ENCODE results near the gene DGKI. TPM values are rescaled to one million over a fixed set of nuclear protein-coding genes. Genes with fewer than 3 reads are reported as not detected.

DGKI gene
- total and polyA plus RNA-seq, 2 donors, result 0.14 to 0.33 TPM

GRCh38 chr7:137591421-137591837 lies 255.3 kb downstream of the DGKI start:
- no peak overlapping the region for H3K4me3 ChIP-seq (ENCODE audit: low read length in 2 of 2)
- H3K9me3 ChIP-seq (ENCODE audit: control insufficient read depth in 2 of 2, insufficient read depth in 1 of 2, low read length in 1 of 2), result no peaks in the 10 kb centered on the region
- H3K27ac ChIP-seq (ENCODE audit: low read depth in 1 of 2, low read length in 1 of 2), result no peak overlapping the region
- no peak for DNase-seq (ENCODE audit: low read depth in 6 of 9, low spot score in 9 of 9)
- H3K27me3 ChIP-seq (ENCODE audit: control insufficient read depth in 2 of 2, insufficient read depth in 1 of 2, low read length in 1 of 2), result no peaks in the 10 kb centered on the region
- H3K36me3 ChIP-seq (ENCODE audit: control insufficient read depth in 2 of 2, insufficient read depth in 2 of 2, low read length in 1 of 2), result no peaks in the 10 kb centered on the region
- no peaks in the 10 kb centered on the region for H3K4me1 ChIP-seq (ENCODE audit: control insufficient read depth in 2 of 2, insufficient read depth in 2 of 2, low read length in 2 of 2)
- WGBS, result 93% methylated on average over 5 of the region's 5 CpGs

- 96% methylated on average over 15 of the region's 15 CpGs for WGBS
- Histone ChIP-seq H3K36me3 (ENCODE audit: control insufficient read depth in 2 of 2, insufficient read depth in 2 of 2, low read length in 1 of 2) (no peaks in the 10 kb centered on the region), H3K4me1 (ENCODE audit: control insufficient read depth in 2 of 2, insufficient read depth in 2 of 2, low read length in 2 of 2) (no peaks in the 10 kb centered on the region), H3K27ac (ENCODE audit: low read depth in 1 of 2, low read length in 1 of 2) (no peak overlapping the region), H3K27me3 (ENCODE audit: control insufficient read depth in 2 of 2, insufficient read depth in 1 of 2, low read length in 1 of 2) (no peaks in the 10 kb centered on the region), H3K4me3 (ENCODE audit: low read length in 2 of 2) (no peak overlapping the region), H3K9me3 (ENCODE audit: control insufficient read depth in 2 of 2, insufficient read depth in 1 of 2, low read length in 1 of 2) (no peaks in the 10 kb centered on the region)
- no peak for DNase-seq (ENCODE audit: low read depth in 6 of 9, low spot score in 9 of 9)
Observed at GRCh38 chr7:137590756-137591305, 255.9 kb downstream of the DGKI start.

- WGBS, result 88% methylated on average over 7 of the region's 7 CpGs
- H3K4me1 ChIP-seq (ENCODE audit: control insufficient read depth in 2 of 2, insufficient read depth in 2 of 2, low read length in 2 of 2), result no peaks in the 10 kb centered on the region
- H3K9me3 ChIP-seq (ENCODE audit: control insufficient read depth in 2 of 2, insufficient read depth in 1 of 2, low read length in 1 of 2), result no peaks in the 10 kb centered on the region
- no peak overlapping the region for H3K4me3 ChIP-seq (ENCODE audit: low read length in 2 of 2)
- no peaks in the 10 kb centered on the region for H3K36me3 ChIP-seq (ENCODE audit: control insufficient read depth in 2 of 2, insufficient read depth in 2 of 2, low read length in 1 of 2)
- no peak for DNase-seq (ENCODE audit: low read depth in 6 of 9, low spot score in 9 of 9)
- H3K27me3 ChIP-seq (ENCODE audit: control insufficient read depth in 2 of 2, insufficient read depth in 1 of 2, low read length in 1 of 2), result no peaks in the 10 kb centered on the region
- H3K27ac ChIP-seq (ENCODE audit: low read depth in 1 of 2, low read length in 1 of 2), result no peak overlapping the region
Observed at GRCh38 chr7:137590071-137590755, 256.6 kb downstream of the DGKI start.

GRCh38 chr7:137587326-137587725 lies 259.4 kb downstream of the DGKI start:
- Histone ChIP-seq H3K36me3 (ENCODE audit: control insufficient read depth in 2 of 2, insufficient read depth in 2 of 2, low read length in 1 of 2) (no peaks in the 10 kb centered on the region), H3K4me3 (ENCODE audit: low read length in 2 of 2) (no peak overlapping the region), H3K27me3 (ENCODE audit: control insufficient read depth in 2 of 2, insufficient read depth in 1 of 2, low read length in 1 of 2) (no peaks in the 10 kb centered on the region), H3K27ac (ENCODE audit: low read depth in 1 of 2, low read length in 1 of 2) (no peak overlapping the region), H3K4me1 (ENCODE audit: control insufficient read depth in 2 of 2, insufficient read depth in 2 of 2, low read length in 2 of 2) (no peaks in the 10 kb centered on the region), H3K9me3 (ENCODE audit: control insufficient read depth in 2 of 2, insufficient read depth in 1 of 2, low read length in 1 of 2) (no peaks in the 10 kb centered on the region)
- WGBS, result 93% methylated on average over 5 of the region's 5 CpGs
- no peak for DNase-seq (ENCODE audit: low read depth in 6 of 9, low spot score in 9 of 9)

- H3K36me3 ChIP-seq (ENCODE audit: control insufficient read depth in 2 of 2, insufficient read depth in 2 of 2, low read length in 1 of 2), result no peaks in the 10 kb centered on the region
- DNase-seq (ENCODE audit: low read depth in 6 of 9, low spot score in 9 of 9), result no peak
- no peak overlapping the region for H3K4me3 ChIP-seq (ENCODE audit: low read length in 2 of 2)
- no peak overlapping the region for H3K27ac ChIP-seq (ENCODE audit: low read depth in 1 of 2, low read length in 1 of 2)
- no peaks in the 10 kb centered on the region for H3K27me3 ChIP-seq (ENCODE audit: control insufficient read depth in 2 of 2, insufficient read depth in 1 of 2, low read length in 1 of 2)
- H3K9me3 ChIP-seq (ENCODE audit: control insufficient read depth in 2 of 2, insufficient read depth in 1 of 2, low read length in 1 of 2), result no peaks in the 10 kb centered on the region
- no peaks in the 10 kb centered on the region for H3K4me1 ChIP-seq (ENCODE audit: control insufficient read depth in 2 of 2, insufficient read depth in 2 of 2, low read length in 2 of 2)
- 90% methylated on average over 3 of the region's 3 CpGs for WGBS
Observed at GRCh38 chr7:137585591-137585990, 261.2 kb downstream of the DGKI start.

- Histone ChIP-seq H3K27ac (ENCODE audit: low read depth in 1 of 2, low read length in 1 of 2) (no peak overlapping the region), H3K36me3 (ENCODE audit: control insufficient read depth in 2 of 2, insufficient read depth in 2 of 2, low read length in 1 of 2) (no peaks in the 10 kb centered on the region), H3K9me3 (ENCODE audit: control insufficient read depth in 2 of 2, insufficient read depth in 1 of 2, low read length in 1 of 2) (no peaks in the 10 kb centered on the region), H3K4me1 (ENCODE audit: control insufficient read depth in 2 of 2, insufficient read depth in 2 of 2, low read length in 2 of 2) (no peaks in the 10 kb centered on the region), H3K4me3 (ENCODE audit: low read length in 2 of 2) (no peak overlapping the region), H3K27me3 (ENCODE audit: control insufficient read depth in 2 of 2, insufficient read depth in 1 of 2, low read length in 1 of 2) (no peaks in the 10 kb centered on the region)
- no peak for DNase-seq (ENCODE audit: low read depth in 6 of 9, low spot score in 9 of 9)
- WGBS, result 86% methylated on average over 1 of the region's 1 CpG
Observed at GRCh38 chr7:137583172-137583571, 263.6 kb downstream of the DGKI start.

GRCh38 chr7:137579913-137580640 lies 266.7 kb downstream of the DGKI start:
- Histone ChIP-seq H3K9me3 (ENCODE audit: control insufficient read depth in 2 of 2, insufficient read depth in 1 of 2, low read length in 1 of 2) (no peaks in the 10 kb centered on the region), H3K36me3 (ENCODE audit: control insufficient read depth in 2 of 2, insufficient read depth in 2 of 2, low read length in 1 of 2) (no peaks in the 10 kb centered on the region), H3K4me3 (ENCODE audit: low read length in 2 of 2) (no peak overlapping the region), H3K27ac (ENCODE audit: low read depth in 1 of 2, low read length in 1 of 2) (no peak overlapping the region), H3K4me1 (ENCODE audit: control insufficient read depth in 2 of 2, insufficient read depth in 2 of 2, low read length in 2 of 2) (no peaks in the 10 kb centered on the region), H3K27me3 (ENCODE audit: control insufficient read depth in 2 of 2, insufficient read depth in 1 of 2, low read length in 1 of 2) (no peaks in the 10 kb centered on the region)
- 95% methylated on average over 2 of the region's 2 CpGs for WGBS
- DNase-seq (ENCODE audit: low read depth in 6 of 9, low spot score in 9 of 9), result no peak

- WGBS, result 94% methylated on average over 4 of the region's 4 CpGs
Observed at GRCh38 chr7:137578541-137578940, 268.2 kb downstream of the DGKI start.

GRCh38 chr7:137577184-137577583 lies 269.6 kb downstream of the DGKI start:
- WGBS, result 91% methylated on average over 1 of the region's 1 CpG
- Histone ChIP-seq H3K36me3 (ENCODE audit: control insufficient read depth in 2 of 2, insufficient read depth in 2 of 2, low read length in 1 of 2) (no peaks in the 10 kb centered on the region), H3K27ac (ENCODE audit: low read depth in 1 of 2, low read length in 1 of 2) (no peak overlapping the region), H3K4me3 (ENCODE audit: low read length in 2 of 2) (no peak overlapping the region), H3K27me3 (ENCODE audit: control insufficient read depth in 2 of 2, insufficient read depth in 1 of 2, low read length in 1 of 2) (no peaks in the 10 kb centered on the region), H3K9me3 (ENCODE audit: control insufficient read depth in 2 of 2, insufficient read depth in 1 of 2, low read length in 1 of 2) (no peaks in the 10 kb centered on the region), H3K4me1 (ENCODE audit: control insufficient read depth in 2 of 2, insufficient read depth in 2 of 2, low read length in 2 of 2) (no peaks in the 10 kb centered on the region)
- DNase-seq (ENCODE audit: low read depth in 6 of 9, low spot score in 9 of 9), result no peak

More at GRCh38 chr7:137578541-137578940, 268.2 kb downstream of the DGKI start:
- no peaks in the 10 kb centered on the region for H3K4me1 ChIP-seq (ENCODE audit: control insufficient read depth in 2 of 2, insufficient read depth in 2 of 2, low read length in 2 of 2)
- no peaks in the 10 kb centered on the region for H3K9me3 ChIP-seq (ENCODE audit: control insufficient read depth in 2 of 2, insufficient read depth in 1 of 2, low read length in 1 of 2)
- no peak overlapping the region for H3K4me3 ChIP-seq (ENCODE audit: low read length in 2 of 2)
- H3K36me3 ChIP-seq (ENCODE audit: control insufficient read depth in 2 of 2, insufficient read depth in 2 of 2, low read length in 1 of 2), result no peaks in the 10 kb centered on the region
- H3K27ac ChIP-seq (ENCODE audit: low read depth in 1 of 2, low read length in 1 of 2), result no peak overlapping the region
- H3K27me3 ChIP-seq (ENCODE audit: control insufficient read depth in 2 of 2, insufficient read depth in 1 of 2, low read length in 1 of 2), result no peaks in the 10 kb centered on the region
- DNase-seq (ENCODE audit: low read depth in 6 of 9, low spot score in 9 of 9), result no peak
